Measurements from ENCODE around the gene ALDH1A2. TPM values are rescaled to one million over a fixed set of nuclear protein-coding genes. Genes with fewer than 3 reads are reported as not detected.
A peak's percentile ranks its signal among the peaks of the same experiment; 100 is the strongest.
"Not testable (repeated sequence)": the region's sequence is repeated elsewhere in the genome, so short reads cannot be mapped to it uniquely, and the experiment has no call there.

Gene ALDH1A2
- total RNA-seq, 1 experiment from 2014 or later: not detected

DNA sequence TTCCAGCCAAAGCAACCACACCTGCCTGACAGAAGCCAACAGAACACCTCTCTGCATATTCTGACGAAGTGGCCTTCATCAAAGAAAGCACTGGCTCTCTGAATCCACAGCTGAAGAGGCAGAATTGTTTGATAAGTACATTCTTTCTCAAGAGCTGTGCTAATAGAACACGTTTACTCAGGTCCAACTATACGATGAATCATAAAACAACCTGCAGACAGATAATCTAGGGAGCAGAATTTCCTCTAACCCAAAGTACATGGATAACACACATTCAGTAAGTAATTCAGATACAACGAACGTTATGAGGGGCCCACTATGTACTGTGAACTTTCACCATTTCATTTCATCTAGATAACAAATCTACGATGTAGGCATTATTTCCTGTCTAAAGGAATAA, 25.4 kb downstream of the ALDH1A2 start:
- no peak for DNase-seq (ENCODE audit: low read depth)

DNA sequence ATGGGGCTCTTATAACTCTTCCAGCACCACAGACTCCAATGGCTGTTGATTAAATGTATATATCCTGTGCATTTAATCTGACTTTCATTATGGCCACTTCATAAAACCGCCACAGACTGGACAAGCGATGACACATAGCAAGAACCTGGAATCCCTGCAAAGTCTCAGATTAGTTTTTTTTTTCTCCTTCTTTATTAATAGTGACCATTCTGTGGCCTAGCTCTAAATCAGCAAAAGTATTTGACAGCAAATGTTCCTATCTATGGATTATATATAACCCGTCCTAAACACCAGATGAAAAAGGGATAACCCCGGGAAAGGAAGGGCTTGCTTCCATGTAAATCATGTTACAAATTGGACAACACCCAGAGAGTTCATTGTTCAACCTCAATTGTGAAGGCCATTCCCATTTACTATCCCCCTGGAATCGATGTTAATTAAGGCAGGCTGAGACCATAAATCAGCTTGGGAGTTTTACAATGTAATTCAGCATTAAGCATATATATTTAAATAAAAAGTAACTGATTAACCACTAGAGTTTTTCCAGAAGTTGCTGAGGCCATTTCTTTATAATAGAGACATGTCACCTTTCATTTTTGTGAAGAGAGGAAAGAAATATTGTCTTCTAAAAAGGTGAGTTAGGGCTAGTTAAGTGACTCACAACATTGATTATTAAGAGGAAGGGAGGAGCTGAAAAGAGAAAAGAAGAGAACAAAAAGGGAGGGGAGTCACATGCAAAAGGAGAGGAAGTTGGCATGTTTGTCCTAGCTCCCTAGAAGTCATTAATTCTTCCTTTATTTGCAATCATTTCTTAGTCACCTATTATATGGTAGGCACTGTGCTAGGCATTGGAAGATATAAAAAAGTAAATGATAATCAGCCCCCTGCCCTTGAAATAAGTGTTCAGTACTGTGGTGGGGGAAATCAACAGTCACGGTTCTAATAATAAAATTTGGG, 26.2 kb downstream of the ALDH1A2 start:
- no peak for DNase-seq (ENCODE audit: low read depth)

DNA sequence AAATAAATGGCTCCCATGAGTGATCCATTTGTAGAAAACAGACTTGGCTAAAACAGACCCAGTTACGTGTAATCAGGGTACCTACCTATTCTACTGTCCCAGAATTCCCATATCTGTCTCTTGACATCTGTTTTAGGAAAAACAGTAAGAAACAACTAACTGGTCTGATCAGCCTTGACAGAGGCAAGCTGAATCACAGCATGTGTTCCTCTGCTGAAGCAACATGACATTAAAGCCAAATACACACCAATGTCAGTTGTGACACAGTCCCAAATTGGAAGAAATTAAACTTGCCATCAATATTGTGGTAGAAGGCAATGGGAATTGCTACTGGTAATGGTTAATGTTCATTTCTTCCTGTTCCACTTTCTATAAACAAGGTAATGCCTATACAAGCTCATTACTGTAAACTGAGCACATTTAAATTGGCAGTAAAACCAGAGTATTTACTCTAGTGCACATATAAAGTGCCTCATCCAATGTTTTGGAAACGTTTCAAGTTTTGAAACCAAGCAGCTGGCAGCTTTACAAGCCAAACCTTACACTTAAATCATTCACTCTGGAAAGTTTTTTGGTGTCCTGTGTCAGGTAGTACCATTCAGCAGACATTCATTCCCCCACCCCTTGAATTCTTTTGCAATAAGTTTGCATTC, 27.0 kb downstream of the ALDH1A2 start:
- peak; percentile 17 for DNase-seq (ENCODE audit: low read depth)

DNA sequence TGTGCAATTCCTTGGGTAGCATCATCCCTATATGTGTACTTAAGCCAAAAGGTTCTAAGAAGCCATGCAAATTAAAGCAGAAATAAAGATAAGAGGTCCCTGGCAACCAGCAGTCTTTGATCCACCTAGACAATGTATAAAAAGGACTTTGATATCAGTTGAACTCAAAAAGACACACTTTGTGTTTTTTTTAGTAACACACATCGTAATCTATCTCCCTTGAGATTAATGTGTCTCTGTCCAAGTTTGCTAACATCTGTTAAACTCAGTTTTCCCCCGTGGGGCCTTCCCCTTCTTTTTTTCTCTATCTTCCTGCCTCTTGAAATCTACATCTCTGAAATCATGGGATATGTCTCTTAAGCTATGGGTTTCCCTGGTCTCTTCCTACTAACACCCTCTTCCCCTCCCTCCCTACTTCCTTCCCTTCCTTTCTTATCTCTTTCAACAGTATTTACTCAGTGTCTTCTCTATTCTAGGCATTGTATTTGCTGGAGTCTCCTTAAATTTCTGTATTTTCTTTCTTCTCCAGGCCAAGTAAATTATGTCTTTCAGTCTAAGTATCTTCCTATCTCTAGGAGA, 27.7 kb downstream of the ALDH1A2 start:
- DNase-seq (ENCODE audit: low read depth): no peak

DNA sequence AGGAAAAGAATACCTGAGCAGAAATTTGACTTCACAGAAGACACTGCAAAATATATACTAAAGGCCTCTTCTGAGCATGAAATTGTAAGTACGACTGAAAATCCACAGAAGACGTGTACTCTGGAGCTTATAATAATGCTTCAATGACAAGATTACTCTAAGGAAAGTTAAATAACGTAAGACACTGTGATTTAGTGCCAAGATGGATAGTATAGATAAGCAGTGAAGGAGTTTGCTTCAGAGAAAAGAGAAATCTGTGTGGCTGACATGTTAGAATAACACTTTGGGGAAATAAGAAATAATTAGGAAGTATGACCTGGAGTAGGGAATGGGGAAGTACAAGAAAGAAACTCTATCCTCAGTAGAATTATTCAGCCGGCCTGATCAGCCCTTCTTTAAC, 28.9 kb downstream of the ALDH1A2 start:
- DNase-seq (ENCODE audit: low read depth): no peak

DNA sequence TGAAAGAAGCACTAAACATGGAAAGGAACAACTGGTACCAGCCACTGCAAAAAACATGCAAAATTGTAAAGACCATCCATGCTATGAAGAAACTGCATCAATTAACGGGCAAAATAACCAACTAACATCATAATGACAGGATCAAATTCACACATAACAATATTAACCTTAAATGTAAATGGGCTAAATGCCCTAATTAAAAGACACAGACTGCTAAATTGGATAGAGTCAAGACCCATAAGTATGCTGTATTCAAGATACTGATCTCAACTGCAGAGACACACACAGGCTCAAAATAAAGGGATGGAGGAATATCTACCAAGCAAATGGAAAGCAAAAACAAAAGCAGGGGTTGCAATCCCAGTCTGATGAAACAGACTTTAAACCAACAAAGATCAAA, 37.1 kb downstream of the ALDH1A2 start:
- DNase-seq (ENCODE audit: low read depth): not testable (repeated sequence)

DNA sequence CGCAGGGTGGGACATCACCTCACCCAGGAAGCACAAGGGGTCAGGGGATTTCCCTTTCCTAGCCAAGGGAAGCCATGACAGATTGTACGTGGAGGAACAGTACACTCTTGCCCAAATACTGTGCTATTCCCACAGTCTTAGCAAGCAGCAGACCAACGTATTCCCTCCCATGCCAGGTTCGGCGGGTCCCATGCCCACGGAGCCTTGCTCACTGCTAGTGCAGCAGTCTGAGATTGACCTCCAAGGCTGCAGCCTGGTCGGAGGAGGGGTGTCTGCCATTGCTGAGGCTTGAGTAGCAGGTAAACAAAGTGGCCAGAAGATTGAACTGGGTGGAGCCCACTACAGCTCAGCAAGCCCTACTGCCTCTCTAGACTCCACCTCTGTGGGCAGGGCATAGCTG, 39.0 kb downstream of the ALDH1A2 start:
- DNase-seq (ENCODE audit: low read depth): no peak

DNA sequence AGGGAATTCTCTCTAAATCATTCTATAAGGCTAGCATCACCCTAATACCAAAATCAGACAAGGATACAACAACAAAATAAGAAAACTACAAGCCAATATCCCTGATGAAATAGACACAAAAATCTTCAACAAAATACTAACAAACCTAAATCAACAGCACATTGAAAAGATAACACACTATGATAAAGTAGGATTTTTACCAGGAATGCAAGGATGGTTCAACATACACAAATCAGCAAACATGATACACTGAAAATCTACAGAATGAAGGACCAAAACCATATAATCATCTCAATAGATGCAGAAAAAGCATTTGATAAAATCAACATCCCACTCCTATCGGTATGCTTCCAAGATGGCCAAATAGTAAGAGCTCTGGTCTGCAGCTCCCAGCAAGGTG, 39.5 kb downstream of the ALDH1A2 start:
- no peak for DNase-seq (ENCODE audit: low read depth)

DNA sequence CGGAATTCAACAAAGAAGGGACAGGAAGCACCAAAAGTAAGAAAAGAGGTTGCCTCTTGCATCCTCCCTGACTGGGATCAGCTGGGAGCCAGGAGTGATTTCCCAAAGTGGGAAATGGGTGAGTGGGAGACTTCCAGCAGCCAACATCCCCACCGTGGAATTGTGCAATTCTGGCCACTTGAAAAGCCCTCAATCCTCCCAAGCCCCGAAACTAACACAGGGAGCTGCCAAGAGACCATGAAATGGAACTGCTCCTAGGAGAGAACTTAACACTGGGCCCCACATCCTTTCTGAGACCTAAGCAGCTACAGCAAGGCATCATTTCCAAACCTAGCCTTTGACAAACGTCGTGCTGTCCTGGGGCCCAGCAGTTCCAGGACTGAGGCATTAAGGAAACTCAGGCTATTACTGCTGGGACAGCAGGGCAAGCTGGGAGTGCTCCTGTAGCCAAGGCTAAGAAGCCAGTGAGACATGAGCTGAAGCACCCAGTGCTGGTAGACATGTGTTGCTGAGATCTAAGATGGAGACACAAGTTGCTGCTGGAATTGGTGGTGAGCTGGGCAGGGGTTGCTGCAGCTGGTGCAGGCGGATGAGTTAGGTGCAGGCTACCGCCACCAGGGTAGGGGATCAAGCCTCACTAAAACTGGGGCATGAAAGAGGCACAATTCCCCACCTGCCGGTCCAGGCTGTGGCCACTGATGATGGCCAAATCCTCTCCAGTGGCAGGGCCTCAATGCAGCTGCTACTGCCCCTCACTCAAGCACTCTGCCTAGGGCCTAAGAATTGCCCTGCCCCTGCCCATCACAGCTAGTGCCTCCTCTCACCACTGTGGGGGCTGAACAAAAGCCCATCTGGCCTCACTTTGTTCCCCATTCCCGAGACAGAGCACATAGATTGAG, 43.9 kb downstream of the ALDH1A2 start:
- no peak for DNase-seq (ENCODE audit: low read depth)

DNA sequence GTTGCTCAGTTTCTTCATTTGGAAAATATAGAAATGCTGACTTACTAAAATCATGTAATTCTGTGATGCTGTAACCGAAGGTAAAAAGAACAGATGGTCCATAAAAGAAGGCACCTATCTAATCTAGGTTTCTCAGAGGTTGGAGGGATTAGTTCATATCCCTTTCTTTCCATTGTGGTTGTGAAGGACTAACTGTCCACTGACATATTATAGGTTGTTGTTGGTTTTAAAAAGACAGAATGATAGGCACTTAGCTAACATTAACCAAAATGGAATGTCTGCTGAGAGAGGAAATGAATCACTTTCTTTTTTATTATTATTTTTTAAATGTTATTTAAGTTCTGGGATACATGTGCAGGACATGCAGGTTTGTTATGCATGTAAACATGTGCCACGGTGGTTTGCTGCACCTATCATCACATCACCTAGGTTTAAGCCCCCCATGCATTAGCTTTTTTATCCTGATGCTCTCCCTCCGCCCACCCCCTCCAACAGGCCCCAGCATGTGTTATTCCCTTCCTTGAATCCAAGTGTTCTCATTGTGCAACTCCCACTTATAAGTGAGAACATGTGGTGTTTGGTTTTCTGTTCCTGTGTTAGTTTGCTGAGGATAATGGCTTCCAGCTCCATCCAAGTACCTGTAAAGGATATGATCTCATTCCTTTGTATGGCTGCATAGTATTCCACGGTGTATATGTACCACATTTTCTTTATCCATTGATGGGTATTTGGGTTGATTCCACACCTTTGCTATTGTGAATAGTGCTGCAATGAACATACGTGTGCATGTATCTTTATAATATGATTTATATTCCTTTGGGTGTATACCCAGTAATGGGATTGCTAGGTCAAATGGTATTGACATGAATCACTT, 45.8 kb downstream of the ALDH1A2 start:
- DNase-seq (ENCODE audit: low read depth): no peak

DNA sequence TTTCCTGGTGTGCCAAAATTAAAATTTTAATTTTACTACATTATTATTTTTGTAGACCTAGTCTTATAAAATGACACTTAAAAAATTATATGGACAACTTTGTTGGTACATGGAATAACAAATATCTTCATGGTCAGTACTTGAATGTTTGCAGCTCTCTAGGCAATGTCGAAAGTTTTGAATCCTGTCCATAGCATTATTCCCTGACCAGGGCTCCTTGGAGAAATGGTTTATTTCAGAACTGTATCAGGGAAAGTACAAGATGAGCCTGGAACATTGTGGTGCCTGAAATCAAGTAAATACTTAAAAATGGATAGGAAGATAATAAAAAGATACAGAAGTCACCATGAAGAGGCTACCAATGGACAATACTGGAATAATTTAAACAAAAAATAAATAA, 47.6 kb downstream of the ALDH1A2 start:
- DNase-seq (ENCODE audit: low read depth): no peak

DNA sequence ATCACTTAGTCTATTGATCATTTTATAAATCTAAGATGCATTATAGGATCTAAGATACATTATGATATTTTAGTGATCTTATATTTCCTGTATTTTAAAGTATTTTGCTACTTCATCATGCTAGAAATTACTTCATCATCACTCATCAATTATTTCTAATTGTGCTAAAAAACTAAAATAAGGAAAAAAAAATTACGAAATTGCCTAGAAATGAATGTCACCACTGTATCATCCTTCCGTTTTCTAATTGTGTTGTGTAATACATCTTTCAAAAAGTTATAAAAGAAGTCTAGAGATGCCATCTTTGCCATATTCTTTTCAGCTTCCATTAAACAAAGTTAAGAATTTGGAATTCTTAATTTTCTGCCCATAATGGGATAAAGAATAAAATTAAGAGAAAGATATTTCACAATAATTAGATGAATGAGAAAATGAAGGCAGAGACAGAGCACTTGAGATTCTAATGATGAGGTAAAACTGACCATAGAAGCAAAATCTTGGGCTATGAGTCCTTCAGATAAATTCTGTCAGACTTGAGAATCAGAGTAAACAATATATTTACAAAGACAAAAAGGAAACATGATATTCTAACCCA, 48.8 kb downstream of the ALDH1A2 start:
- DNase-seq (ENCODE audit: low read depth): no peak

DNA sequence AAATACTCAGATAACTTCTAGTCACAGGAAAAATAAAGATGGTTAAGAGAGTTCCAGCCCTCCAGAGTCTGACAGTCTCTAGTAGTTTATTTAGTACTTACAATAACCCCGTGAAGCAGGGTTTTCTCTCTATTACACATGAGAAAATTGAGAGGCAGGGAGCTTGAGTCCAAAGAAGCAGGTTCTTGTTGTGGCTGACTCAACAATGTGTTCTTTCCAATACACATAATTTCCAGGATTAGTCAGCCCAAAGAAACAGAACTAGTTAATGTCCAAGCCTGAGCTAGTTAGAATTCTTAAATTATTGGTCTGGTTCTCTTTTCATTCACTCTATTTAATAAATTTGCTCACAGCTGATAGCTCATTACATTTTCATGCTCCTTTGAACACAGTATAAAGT, 49.9 kb downstream of the ALDH1A2 start:
- no peak for DNase-seq (ENCODE audit: low read depth)

DNA sequence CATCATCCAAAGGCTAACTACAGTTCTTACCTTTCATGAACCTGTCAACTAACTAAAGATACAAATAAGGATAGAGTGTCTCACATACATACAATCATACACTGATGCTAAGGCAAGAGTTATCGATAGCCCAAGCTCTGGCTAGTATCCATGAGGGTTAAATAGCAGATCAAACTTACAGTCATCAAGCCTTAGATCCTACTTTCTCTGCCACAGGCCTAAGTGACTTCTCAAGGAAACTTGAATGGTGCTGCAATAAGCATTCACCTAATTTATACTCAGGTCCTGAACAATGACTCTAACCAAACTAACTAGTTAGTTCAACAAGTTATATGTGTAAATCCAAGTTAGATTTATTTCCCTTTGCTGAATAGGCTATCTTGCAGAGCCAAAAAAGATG, 51.0 kb downstream of the ALDH1A2 start:
- no peak for DNase-seq (ENCODE audit: low read depth)

DNA sequence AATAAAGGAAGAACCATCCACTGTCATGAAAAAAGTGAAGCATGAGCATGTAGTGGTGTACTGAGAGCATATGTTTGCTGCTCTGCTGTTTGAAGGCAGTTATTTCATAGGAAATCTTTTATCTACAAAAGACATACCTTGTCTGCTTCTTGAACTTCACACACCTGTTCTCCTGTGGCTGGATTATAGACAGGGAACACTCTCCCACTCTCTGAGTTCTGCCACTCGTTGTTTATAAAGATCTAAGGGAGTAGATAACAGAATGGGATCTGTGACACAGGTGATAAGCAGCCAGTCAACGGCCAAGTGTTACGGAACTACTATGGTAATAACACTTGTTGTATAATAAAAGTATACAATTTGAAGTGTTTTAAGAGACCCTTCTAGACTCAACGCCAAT, 51.5 kb downstream of the ALDH1A2 start:
- DNase-seq (ENCODE audit: low read depth): no peak

DNA sequence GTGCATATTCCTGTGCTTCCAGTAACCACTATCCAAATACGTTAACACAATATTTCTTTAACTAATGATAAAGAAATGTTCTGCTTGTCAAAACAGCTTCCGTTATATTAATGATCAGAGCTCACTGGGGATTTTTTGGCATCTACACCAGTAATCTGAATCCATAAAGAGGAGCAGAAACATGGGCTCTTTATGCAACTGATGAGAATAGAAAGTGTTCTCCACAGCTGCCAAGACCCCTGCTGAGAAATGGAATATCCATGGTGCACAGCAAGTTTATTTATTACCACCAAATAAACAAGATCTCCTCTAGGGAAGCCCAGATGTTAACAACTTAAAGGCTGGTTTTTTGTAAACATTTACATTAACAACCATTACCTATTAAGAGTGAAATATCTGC, 54.5 kb downstream of the ALDH1A2 start:
- DNase-seq (ENCODE audit: low read depth): no peak

DNA sequence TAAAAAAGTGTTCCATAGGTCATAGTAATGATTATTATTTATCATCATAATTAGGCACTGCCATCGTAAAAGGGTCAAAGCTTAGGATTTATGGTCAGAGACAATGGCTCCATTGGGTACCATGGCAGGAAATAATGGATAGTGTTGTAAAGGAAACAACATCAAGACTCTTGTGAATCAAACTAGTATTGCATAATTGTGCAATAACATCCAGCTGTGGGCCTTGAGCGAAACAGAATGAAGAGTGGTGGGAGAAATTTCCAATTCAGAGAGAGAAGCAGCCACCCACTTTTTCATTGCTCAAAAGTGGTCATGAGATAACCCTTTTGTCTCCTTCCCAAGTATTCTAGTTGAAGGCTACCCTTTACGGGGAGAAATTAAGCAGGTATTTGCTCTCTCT, 61.7 kb downstream of the ALDH1A2 start:
- DNase-seq (ENCODE audit: low read depth): no peak

DNA sequence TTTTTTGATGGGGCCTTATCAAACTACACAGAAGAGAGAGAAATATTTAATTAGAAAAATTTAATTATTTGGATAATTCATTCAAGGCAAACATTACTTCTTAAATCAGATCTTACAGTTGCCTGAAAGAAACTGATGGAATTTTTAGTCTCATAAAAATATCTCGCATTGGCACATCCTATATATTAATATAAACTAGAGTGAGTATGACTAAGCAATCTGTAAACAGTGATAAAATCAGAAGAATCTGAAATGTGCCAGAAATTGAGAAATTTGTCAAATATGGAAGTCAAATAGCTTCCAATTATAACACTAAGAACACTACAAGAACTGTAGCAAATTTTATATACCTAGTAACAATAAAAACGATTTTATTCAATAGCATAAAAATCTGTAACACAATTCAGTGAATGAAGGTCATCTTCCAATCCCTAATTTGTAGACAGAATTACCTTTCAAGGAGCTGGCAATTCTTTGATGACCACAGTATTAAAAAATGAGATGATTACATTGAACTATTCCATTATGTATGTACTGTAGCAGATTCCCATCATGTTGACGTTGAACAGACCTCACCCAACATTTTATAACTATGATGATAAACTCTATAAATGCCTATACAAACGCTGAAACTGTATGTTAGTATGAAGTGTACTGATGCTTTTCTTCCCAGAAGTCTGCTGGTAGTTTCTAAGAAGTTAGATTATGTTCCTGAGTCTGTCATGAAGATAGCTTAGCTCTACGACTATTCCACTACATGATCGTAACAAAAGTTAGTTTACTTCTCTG, 63.0 kb downstream of the ALDH1A2 start:
- no peak for DNase-seq (ENCODE audit: low read depth)

DNA sequence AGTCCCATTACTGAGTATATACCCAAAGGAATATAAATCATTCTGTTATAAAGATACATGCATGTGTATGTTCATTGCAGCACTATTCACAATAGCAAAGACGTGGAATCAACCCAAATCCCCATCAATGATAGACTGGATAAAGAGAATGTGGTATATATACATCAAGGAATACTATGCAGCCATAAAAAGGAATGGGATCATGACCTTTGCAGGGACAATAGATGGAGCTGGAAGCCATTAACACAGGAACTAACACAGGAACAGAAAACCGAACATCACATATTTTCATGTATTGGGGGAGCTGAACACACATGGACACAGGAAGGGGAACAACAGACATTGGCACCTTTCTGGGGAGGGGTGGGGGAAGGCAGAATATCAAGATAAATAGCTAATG, 65.8 kb downstream of the ALDH1A2 start:
- not testable (repeated sequence) for DNase-seq (ENCODE audit: low read depth)

DNA sequence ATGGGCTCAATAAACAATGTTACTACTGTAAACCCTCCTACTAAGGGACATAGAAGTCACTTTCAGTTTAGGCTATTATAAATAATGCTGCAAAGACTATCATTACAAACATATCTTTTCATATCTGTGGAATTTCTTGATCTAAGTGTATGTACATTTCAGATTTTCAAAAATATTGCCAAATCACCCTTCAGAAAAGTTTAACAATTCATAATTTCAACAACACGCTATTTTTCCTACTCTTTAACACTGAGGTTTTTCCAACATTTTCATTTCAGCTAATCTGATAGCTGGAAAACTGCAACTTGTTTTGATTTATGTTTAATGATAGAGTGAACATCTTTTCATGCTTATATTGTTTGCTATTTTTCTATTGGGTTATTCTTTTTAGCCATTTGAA, 69.0 kb downstream of the ALDH1A2 start:
- DNase-seq (ENCODE audit: low read depth): no peak
